HG03066 (cell line): Measurements from ENCODE around the gene MEDAG.
A peak's percentile ranks its signal among the peaks of the same experiment; 100 is the strongest.

Source experiments
- ATAC-seq: cut with Tn5 transposase; IDR thresholded peaks from one replicate; pipeline ENCODE4 v1.9.1; 2021; ENCODE audit warnings: low read depth; ENCODE audit not compliant: unreplicated experiment

Gene MEDAG

DNA sequence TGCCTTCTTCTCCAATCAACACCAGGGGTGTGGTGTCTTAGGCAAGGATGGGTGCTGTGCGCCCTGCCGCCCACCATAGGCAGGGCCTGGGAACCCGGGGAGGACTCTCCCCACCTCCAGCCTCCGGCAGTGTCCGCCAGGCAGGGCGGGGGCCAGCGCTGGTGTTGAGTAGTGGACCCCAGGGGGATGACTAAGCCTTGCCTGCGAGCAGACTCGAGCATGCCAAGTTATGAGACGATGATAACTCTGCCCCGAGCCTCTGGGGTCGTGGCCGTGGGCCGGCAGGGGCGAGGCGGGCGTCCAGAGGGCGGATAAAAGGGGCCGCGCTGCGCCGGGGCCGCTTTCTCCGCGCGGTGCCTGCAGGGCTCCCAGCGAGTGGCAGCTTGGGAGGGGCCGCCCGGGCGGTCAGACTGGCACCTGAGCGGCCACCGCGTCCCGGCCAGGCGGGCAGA lies at the start of gene MEDAG:
Gene MEDAG (plus strand): TSS at position 340 of the 452 bp plus-strand sequence. CDS start 245 bp downstream, outside the sequence.
- no peak for ATAC-seq

DNA sequence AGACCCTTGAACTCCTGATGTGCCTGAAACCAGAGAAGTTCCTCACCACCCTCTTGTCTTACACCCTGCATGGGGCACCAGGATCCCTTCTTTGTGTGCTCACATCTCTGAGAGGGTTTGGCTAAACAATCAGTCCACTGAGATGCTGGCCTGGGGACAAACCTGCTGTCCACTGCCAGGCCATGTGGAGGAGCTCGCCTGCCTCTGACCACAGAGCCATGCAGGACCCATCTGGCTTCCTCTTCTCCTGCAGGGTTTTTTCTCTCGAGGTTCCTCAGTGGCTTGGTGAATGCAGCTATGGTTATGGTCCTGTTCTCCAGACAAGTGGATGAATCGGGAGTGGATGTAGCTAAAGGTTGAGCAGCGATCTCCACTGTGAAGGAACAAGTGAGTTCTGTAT lies 49.1 kb upstream of the MEDAG start:
- no peak for ATAC-seq

DNA sequence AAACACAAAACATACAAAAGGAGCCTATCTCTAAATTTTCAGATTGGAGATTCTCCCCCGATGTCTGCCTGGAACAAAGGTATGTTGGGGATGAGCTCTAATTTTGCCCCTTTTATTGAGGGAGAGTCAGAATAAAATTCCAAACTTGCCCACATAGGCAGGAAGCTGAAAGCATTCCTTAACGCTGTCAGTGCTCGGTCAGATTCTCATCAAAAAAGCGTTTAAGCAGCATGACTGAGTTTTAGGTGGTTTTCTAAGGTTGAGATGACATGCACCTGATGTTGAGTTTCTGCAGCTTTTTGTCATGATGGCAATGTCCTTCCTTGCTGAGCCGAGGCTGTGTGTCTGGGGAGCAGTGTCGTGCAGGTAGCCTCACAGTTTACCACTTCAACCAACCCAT lies 48.4 kb upstream of the MEDAG start:
- no peak for ATAC-seq

DNA sequence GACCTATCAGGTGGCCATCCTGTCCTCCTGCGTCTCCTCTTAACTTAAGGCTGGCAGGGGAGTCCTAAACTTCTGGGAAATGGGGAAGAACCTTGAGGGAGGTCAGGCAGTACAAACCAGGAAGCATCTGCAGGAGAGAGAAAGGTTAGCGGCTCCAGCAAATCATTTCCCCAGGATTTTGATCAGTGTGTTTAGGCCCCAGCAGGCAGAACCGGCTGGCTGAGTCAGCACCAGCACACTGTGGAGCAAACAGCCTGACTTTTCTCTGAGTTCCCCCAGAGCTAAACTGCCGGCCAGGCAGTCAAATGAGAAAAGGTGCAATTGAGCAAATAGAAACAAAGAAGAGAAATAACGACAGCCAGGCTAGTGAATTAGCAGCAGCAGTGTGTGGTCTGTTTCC lies 46.7 kb upstream of the MEDAG start:
- no peak for ATAC-seq

DNA sequence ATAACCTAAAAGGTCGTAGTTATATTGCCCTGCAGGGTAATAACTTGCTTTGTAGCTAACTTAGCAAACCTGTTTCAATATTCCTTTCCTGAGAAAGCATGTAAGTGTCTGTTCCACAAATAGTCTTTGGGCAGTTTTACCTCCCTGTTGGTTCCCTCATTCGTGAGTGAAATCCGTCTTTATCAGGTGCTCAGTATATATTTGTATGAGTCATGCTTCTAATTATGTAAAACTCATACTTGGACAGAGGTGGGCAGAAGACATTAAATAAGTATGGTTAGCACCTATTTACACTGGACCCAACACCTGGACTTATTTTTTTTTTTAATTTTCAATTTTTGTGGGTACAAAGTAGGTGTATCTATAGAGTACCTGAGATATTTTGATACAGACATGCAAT lies 44.9 kb upstream of the MEDAG start:
- ATAC-seq: no peak

DNA sequence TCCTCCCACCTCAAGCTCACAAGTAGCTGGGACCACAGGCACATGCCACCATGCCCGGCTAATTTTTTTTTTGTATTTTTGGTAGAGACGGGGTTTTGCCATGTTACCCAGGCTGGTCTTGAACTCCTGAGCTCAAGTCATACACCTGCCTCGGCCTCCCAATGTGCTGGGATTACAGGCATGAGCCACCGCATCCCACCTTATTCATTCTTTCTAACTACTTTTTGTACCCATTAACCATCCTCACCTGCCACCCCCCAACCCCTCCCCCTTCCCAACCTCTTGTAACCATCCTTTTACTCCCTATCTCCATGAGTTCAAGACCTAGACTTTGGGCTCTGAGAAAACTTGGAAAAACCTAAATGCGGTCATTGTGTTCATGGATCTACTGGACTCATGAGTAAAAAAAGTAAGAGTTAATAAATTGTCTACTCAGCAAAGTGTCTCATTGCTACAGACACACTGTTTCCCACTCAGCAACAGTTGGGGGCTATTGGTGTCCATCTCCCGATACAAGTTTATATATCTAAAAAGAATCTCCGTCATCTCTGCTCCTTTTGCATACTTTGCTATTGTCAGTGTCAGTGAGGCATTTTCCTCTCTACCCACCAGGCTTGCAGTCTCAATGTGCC lies 44.1 kb upstream of the MEDAG start:
- ATAC-seq: no peak

DNA sequence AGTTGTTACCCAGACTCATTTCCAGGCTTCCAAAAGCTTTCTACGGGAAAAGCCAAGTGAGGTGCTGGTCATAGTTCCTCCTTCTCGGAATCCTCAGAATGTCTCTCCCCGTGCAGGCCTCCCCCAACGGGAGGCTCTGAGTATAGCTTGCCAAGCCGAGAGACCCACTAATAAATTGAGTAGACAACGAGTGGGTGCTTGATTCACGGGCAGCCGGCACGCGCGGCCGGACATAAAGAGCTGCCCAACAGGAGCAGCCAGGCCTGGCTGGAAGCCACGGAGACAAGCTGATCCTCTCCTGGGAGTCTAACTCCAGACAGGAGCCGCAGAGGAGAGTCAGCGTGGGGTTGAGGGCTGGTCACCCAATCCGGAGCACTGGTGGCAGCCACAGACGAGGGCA lies 43.4 kb upstream of the MEDAG start:
- ATAC-seq: no peak

DNA sequence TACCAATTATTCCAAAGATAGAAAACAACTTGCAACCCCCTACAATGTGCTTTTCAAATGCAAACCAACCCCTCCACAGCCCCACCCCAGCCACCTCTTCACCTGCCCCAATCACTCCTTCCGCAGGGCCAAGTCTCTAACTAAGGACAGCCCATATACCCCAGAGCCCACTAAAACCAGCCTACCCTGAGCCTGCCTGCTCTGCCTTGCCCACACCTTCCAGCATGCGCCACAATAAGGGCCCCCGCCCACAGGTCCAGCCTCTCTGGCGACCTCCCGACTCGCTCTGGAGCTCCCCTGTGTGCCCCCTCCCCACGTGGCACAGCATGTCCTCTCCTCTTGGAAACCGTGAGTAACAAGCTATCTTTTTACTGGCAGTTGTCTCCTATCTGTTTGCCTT lies 42.8 kb upstream of the MEDAG start:
- ATAC-seq: no peak

DNA sequence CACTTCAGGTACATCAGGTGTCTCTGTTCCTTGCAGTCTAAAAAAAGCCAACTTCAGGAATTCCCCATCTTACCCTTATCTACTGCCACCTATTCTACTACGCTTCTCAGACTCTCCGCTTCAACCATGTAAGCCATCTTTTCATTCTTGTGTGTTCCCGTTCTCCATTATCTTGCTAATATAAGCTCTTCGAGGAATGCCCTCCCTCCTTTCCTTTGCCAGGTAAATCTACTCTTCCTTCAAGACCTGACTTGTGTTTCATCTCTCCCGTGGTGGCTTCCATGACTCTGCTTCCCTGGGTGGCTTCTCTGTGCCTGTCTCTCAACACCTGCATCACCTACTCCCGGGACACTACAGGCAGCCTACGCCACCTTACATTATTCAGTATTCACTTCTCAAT lies 42.3 kb upstream of the MEDAG start:
- no peak for ATAC-seq

DNA sequence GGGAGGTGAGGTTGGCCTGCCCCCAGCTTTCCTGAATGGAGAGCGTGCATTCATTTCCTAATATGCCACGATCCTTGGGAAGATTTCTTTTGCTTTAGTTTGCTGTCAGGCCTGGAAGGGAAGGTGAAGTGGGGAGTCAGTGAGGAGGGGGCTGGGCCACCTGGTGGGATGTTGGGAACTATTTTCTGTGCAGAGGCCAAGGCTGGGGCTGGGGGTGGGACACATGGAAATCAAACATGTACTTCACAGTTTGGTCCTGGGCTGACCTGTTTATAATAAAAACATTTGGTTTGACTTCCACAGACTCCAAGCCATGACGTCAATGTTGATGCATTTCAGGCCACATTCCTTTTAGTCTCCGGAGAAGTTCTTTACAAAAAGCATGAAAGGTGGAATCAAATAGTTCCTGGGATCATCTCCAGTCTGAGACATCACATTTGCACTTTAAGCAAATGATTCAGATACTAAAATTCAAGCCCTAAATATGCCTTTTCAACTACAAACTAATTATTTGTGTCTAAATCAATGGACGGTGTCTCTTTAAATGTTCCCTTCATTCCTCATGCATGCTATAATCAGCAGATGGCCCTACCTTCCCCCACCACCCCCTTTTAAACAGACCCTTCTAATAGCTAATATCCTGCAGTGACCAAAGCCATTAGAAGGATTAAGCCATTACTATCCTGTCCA lies 41.5 kb upstream of the MEDAG start:
- no peak for ATAC-seq

DNA sequence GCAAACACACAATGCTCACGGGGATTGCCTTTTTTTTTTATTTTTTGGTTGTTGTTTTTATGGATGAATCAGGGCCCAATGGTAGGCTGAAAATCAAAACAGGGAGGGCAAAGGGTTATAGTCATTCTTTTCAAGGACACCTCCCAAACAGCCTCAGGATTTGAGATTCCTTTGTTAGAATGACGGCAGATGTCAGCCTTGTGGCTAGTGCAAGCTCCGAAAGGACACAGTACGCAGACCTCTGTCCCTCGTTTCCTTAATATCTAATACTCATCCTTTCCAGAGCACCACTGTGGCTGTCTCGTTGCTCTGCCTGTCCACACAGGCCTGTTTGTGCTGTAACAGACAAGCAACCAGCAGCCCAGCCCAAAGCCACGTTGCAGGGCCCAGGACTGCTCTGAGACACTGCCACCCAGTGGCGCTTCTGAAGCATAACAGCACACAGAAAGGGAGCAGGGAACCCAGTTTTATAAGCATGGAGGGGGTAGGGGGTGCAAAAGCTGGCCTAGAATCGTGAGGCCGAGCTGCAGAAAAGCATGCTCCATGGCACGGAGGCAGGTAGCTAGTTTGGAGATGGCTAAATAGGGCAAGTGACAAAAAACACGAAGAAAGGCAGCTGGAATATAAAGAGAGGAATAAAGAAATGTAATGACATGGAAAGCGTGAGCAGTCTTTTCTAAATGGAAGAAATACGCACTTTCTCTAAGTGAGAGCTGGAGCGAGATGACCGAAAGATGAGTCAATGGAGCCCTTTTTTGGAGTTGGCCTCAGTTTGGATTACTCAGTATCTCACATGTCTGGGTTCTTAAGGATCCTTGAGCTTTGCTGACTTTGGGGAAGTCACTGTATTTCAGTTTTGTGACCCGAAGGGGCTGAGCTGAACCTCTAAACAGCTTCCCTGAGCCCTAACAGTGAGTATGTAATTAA lies 40.7 kb upstream of the MEDAG start:
- ATAC-seq: peak; percentile 79

DNA sequence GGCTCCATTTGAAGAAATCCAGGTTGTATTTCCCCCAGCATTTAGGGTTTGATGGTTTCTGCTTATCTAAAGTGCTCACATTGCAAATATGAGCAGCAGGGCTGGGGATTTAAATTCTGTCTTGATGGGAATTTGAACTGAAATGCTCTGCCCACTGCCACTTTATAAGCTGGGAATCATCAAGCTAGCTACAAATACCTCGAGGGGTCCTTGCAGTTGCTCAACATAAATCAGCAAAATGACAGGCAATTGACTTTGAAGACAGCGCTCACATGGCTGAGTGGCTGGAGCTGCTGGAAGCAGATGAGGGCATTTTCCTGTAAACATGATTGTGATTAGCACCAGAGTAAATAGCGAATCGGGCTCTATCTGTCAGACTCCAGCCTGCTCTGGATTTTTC lies 39.4 kb upstream of the MEDAG start:
- no peak for ATAC-seq

DNA sequence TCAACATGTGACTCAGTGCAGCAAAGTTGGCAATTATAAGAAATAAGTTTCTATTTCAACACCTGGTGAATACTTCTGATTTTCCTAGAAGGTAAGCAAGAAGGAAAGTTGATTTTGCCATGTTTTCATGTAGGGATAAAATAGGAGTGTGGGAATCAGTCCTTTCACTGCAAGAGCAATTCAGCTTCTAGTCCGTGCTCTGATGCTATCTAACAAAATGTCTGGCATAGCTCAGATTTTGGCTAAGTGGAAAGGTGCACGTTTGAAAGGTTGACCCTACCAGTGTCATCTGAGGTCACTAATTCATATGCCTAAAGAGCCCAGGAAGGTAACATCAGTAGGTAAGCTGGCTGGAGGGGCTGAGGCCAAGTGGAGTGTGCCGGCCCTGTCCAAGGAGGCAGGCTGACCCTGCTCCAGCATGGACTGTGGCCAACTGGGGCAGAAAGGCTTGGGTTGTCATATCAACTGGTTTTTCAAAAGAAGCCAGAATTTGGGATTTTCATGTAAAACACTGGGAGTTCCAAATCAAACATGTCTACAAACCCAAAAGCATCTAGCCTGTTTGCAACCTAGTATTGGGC lies 38.9 kb upstream of the MEDAG start:
- ATAC-seq: no peak

DNA sequence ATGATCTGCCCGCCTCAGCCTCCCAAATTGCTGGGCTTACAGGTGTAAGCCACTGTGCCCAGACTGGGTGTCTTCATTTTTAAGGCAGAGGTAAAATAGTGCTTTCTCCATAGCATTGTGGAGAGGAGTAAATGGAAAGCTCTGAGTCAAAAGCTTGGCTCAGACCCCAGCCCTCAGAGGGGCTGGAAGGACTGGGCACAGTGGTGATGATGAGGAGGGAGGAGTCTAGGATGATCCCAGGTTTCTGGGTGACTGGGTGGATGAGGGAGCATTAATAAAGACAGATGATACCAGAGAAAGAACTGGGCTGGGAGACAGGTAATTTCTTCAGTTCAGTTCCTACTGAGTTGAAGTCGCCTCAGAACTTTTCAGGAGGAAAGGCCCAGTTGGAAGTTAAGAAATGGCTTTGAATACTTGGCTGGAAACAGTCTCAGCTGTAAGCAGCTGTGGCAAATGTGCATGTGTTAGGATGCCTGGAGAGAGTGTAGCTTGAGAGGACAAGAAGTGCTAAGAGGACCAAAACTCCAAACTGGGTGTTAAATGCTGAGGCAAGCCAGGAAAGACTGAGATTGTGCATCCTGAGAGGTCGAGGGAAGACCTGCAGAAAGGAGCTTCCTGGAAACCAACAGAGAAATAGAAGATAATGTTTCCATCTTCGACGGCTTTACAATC lies 37.1 kb upstream of the MEDAG start:
- no peak for ATAC-seq

DNA sequence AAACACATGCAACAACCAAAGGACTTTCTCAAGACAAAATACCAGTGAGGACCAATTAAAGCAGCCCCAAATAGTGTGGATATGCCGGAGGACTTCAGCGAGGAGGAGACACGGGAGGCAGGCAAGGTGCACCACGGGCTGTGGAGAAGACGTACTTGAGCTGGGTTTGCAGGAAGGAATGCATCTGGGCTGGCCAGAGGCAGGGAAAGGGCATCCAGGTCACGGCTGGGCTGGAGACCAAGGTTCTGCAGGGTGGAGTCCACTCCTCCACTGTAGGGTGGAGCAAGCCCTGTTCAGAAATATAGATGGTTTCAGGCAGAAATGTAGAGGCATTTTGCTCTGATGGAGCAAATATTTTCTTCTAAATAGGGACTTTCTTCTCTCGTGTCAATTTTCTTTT lies 36.6 kb upstream of the MEDAG start:
- no peak for ATAC-seq

DNA sequence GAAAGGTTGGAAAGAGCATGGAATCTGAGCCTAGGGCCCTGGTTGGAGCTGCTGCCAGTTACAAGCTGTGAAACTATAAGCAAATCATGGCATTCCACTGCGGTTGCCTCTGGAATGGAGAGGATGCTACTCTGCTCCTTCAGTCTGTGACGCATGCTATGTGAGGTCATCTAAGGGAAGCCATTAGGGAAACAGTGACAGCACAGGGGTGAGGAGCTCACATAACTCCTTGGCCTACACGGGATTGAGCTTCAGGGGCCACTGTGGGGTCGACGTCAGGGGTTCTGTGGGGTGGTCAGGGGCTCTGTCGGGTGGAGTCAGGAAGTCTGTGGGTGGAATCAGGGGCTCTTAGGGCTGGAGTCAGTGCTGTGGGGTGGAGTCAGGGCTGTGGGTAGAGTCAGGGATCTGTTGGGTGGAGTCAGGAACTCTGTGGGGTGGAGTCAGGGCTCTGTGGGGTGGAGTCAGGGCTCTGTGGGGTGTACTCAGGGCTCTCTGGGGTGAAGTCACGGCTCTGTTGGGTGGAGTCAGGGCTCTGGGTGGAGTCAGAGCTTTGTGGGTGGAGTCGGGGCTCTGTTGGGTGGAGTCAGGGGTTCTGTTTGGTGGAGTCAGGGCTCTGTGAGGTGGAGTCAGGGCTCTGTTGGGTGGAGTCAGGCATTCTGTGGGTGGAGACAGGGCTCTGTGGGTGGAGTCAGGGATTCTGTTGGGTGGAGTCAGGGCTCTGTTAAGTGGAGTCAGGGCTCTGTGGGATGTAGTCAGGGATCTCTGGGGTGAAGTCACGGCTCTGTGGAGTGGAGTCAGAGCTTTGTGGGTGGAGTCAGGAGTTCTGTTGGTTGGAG lies 35.8 kb upstream of the MEDAG start:
- no peak for ATAC-seq

DNA sequence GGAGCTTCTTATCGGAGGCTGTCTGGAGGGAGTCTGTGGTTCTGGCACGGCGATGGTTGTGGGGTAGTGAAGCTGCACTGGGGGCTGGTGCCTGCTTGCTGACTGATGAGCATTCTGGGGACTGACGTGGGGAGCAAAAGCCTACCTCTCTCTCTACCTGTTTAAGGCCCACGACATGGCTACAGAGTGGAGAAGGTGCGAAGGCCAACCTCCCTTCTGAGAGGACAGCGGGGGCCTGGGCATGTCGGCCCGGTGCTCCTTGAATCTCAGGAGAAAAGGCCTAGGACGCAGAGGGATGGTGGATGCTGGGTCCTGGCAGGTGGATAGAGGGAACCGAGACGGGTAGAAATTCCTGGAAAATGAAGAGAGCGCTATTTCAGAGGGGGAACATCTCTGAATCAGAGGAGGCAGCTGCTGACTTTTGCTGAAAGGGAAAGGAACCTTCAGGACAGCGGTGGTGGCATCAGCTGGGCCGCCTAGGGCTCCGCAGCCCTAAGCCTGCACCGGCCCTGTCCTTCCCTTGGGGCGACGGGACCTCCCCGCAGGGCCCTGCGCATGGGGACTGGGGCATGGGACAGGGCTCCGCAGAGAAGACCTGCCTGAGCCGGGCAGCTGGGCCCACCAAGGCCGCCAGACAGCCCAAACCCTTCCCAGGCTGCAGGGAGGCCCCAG lies 35.0 kb upstream of the MEDAG start:
- ATAC-seq: no peak

DNA sequence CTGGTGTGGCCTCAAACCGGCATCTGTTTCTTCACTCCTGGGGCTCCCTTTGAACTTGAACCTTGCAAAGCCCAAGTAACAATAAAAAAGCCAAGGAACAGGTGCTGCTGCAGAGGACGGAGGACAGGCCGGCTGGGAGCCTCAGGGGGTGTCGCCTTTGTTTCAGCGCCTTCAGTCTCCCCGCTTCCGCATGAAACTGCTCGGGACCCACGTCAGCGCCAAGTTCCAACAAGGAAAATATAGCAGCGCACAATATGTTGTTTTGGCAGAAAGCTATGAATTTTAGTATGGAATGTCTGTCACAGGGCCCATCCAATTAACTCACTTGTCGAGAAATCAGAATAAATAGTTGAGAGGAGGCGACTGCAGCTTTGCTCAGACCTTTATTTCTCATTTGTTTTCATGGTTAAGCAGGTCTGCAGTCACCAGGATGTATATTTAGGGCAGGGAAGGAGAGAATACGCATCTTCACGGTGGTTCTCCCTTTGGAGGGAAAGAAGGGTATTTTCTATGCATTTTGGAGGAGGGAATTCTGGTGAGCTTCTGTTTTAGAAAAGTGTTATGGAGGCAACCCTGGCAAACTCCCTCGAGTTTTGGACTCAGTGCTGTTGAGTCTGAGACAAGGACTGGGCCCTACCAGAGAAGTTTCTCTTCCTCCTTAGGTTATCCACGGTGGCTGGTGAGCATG lies 34.3 kb upstream of the MEDAG start:
- ATAC-seq: no peak

DNA sequence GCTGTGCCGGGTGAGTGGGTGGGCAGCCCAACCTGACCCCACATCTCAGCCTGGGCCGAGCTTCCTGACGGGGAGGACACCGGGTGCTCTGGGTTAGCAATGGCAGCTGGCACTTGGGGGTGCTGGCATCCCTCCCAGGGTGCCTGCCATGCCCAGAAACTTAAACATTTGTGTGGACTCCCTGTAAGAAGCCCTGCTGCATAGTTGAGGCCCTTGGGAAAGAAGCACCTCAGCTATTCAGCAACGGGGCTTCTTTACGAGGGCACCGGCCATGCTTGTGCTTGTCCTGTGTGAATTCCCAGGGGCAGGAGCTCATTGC lies 33.8 kb upstream of the MEDAG start:
- ATAC-seq: no peak
